AG04449 (cell line): Measurements from ENCODE around the gene RPS24.

Source experiments
- CTCF ChIA-PET: fragments of 350-600 bp; formaldehyde crosslinking; extraction: SDS; loops from one replicate; lab custom pipeline; 2021; ENCODE audit warnings: antibody characterized with exemption; lab: Yijun Ruan, JAX
- POLR2A ChIA-PET: fragments of 400-600, 350-600 bp; formaldehyde crosslinking; extraction: SDS; loops from one replicate; lab custom pipeline; 2020; ENCODE audit warnings: antibody characterized with exemption, inconsistent platforms; lab: Yijun Ruan, JAX
- DNase-seq: peaks from one replicate; pipeline ENCODE4 v3.0.0-alpha.2; 2010; ENCODE audit warnings: low read depth, low spot score
- H3K4me3 ChIP-seq: 2 replicates; pipeline ENCODE4 v1.5.1; 2011; ENCODE audit warnings: low read depth, mild to moderate bottlenecking, control low read depth, low read length
- TF ChIP-seq, protein P1 (sequence below): IDR thresholded peaks from one replicate; pipeline ENCODE4 v1.5.1; 2011; ENCODE audit warnings: mild to moderate bottlenecking, moderate library complexity, low read length, control low read depth, inconsistent platforms; ENCODE audit not compliant: insufficient read depth; ENCODE audit errors: missing control alignments

The RPS24 gene

DNA sequence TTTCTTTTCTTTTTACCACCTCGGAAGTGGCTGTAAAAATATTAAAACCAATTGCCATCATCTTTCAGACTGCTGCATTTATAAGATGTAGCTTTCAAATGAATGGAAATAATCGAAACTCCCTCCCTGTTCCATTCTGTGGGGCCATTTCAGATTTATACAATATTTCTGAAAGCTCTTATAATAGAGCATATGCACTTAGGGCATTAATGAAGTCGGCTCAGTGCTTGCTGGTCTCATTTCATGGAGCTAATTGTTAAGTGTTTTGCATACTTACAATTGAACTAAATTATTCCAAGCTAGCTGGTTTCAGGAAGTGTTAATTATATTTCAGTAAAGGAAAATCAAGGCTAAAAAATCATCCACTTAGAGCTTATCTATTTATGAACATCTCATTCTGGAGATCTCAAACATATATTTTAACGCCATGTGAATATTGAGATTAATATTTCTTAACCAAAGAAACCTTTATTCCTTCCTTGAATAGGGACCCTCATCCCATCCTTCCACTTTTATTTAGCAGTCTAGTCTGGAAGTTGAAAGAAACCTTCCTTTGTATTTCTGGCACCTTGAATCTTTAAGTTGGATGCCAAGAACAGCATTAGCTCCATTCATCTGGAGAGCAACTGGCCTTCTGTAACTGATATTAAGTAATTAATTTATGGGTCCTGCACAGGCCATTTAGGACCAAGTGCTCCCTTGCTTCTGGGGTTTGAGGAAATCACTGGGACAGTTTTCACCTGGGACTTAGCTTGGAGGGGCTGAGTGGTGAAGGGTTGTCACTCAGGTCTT is 45.1 kb downstream of the RPS24 start:
- TF ChIP-seq, protein P1, sequence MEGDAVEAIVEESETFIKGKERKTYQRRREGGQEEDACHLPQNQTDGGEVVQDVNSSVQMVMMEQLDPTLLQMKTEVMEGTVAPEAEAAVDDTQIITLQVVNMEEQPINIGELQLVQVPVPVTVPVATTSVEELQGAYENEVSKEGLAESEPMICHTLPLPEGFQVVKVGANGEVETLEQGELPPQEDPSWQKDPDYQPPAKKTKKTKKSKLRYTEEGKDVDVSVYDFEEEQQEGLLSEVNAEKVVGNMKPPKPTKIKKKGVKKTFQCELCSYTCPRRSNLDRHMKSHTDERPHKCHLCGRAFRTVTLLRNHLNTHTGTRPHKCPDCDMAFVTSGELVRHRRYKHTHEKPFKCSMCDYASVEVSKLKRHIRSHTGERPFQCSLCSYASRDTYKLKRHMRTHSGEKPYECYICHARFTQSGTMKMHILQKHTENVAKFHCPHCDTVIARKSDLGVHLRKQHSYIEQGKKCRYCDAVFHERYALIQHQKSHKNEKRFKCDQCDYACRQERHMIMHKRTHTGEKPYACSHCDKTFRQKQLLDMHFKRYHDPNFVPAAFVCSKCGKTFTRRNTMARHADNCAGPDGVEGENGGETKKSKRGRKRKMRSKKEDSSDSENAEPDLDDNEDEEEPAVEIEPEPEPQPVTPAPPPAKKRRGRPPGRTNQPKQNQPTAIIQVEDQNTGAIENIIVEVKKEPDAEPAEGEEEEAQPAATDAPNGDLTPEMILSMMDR, result no peak
- POLR2A ChIA-PET, result no interaction called here
- CTCF ChIA-PET, result interaction anchor here (0.8 to 1.2 kb wide), 2 partner anchors 30 to 33 kb away, joined by 3 read pairs; no protein-coding TSS in a partner anchor

DNA sequence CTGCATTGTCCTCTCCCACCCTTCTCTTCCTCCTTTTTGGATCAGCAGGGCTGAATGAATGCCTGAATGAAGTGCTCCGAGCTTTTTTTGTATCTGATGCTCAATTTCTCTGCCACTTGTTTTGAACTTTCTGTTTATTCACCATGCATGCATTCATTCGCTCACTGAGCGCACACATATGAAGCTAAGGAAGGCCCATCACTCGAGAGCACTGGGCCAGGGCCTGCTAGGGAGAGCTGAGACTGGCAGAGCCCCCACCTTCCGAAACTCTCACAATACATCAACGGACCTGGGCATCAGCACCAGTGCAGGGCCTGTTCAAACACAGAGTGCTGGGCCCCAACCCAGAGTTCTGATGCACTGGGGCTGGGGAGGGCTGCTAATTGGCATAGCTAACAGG is 45.7 kb downstream of the RPS24 start:
- TF ChIP-seq, protein P1, result no peak
- CTCF ChIA-PET, result interaction anchor here (1.2 kb wide), 1 partner anchor 34 kb away, joined by 3 read pairs; no protein-coding TSS in a partner anchor
- POLR2A ChIA-PET, result no interaction called here
- no peak for DNase-seq
- no peak overlapping the region for H3K4me3 ChIP-seq

More for the DNA sequence above, 45.1 kb downstream of the RPS24 start:
- no peak for DNase-seq
- H3K4me3 ChIP-seq, result no peak overlapping the region

DNA sequence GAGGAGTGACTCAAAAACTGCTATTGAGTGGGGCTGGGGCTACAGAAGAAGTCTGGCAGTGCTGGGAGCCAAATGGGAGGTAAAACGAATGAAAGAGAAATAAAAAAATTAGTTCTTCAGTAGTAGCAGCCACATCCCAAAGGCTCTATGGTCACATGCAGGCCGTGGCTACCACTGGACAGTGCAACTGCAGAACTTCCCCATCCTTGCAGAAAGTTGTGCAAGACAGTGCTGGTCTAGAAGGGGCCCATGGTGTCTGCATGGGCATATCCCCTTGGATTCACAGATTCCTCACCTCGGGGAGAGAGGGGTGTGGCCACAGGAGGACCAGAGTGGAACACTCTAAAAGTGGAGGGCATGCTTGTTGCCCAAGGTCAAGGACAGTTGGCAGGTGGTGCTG is 47.6 kb downstream of the RPS24 start:
- ChIA-PET CTCF (no interaction called here), POLR2A (no interaction called here)
- no peak for DNase-seq

DNA sequence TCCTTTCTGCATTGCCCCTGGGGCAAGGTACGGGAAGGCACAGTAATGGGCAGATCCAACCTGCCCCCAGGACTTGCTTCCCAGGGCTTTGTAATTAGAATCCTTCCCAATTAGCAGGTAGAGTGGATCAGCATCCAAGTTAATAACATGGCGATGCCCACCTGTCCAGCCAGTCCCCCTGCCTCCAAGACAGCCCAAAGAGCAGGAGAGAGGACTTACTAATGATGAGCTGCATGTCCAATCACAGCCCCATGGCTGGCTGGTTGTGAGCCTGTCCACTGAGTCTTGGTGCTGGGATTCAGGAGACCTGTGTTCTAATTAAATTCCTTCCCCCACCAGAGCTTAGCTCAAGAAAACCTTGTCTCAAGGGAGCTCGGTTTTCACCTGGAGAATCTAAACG is 49.0 kb downstream of the RPS24 start:
- ChIA-PET CTCF (no interaction called here), POLR2A (no interaction called here)
- no peak for DNase-seq
- TF ChIP-seq, protein P1, result no peak
- no peak overlapping the region for H3K4me3 ChIP-seq

More for the DNA sequence above, 47.6 kb downstream of the RPS24 start:
- TF ChIP-seq, protein P1, result no peak
- H3K4me3 ChIP-seq, result no peak overlapping the region
